Kidney (tissue), 14 donors: ENCODE data around the gene RADX. TPM values are rescaled to one million over a fixed set of nuclear protein-coding genes. Genes with fewer than 3 reads are reported as not detected.

ENCODE experiments used
- DNase-seq, 5 donors: peaks; one replicate each; pipeline ENCODE4 v3.0.0-alpha.2; 2013 to 2020
- FAIRE-seq: peaks from 2 replicates; lab custom pipeline; 2012; peaks lifted over from hg19 to GRCh38; lab: Jason Lieb, UNC
- H3K27ac ChIP-seq, 2 donors: one replicate each; pipeline ENCODE4 v1.7.0; 2013; ENCODE audit warnings: low read depth in 2 of 2, low read length in 2 of 2, inconsistent platforms in 1 of 2
- H3K27me3 ChIP-seq: one replicate; pipeline ENCODE4 v1.7.1; 2013; ENCODE audit warnings: low read length, inconsistent platforms; ENCODE audit not compliant: control insufficient read depth, insufficient read depth
- H3K36me3 ChIP-seq, 3 donors: one replicate each; pipeline versions ENCODE4 v1.7.0 to v1.7.1; 2013; ENCODE audit warnings: low read length in 3 of 3, control low read depth in 1 of 3, inconsistent platforms in 1 of 3; ENCODE audit not compliant: insufficient read depth in 3 of 3, control insufficient read depth in 2 of 3
- H3K4me1 ChIP-seq, 3 donors: one replicate each; pipeline versions ENCODE4 v1.7.0 to v1.7.1; 2013; ENCODE audit warnings: low read length in 3 of 3, inconsistent platforms in 1 of 3, low read depth in 1 of 3; ENCODE audit not compliant: control insufficient read depth in 2 of 3, insufficient read depth in 2 of 3
- H3K4me3 ChIP-seq, 3 donors: one replicate each; pipeline versions ENCODE4 v1.7.0 to v1.8.1; 2013; ENCODE audit warnings: low read length in 3 of 3, control low read depth in 1 of 3, inconsistent platforms in 1 of 3
- H3K9ac ChIP-seq, 3 donors: one replicate each; pipeline versions ENCODE4 v1.7.0 to v1.7.1; 2013; ENCODE audit warnings: low read length in 3 of 3, control low read depth in 1 of 3, inconsistent platforms in 1 of 3
- H3K9me3 ChIP-seq, 3 donors: one replicate each; pipeline versions ENCODE4 v1.7.0 to v1.7.1; 2013; ENCODE audit warnings: low read length in 3 of 3, control low read depth in 1 of 3, inconsistent platforms in 1 of 3; ENCODE audit not compliant: control insufficient read depth in 2 of 3, insufficient read depth in 1 of 3
- CTCF ChIP-seq: IDR thresholded peaks from 3 replicates; pipeline ENCODE4 v1.5.1; 2012; ENCODE audit warnings: mild to moderate bottlenecking, moderate library complexity, borderline replicate concordance; ENCODE audit not compliant: insufficient read depth; ENCODE audit errors: extremely low read depth
- intact Hi-C: fragments of 100-400 bp; cut with DNase I; formaldehyde crosslinking; loops from one replicate; pipeline ENCODE4 v1.11.1; 2022
- polyA plus RNA-seq: library from polyadenylated mRNA; stranded (reverse); fragments of 350-450 nt; fragmentation: Illumina TruSeq; extraction: RNeasy Lipid Tissue Mini Kit (QIAGEN cat#74804); gene quantifications from one replicate; pipeline ENCODE4 v1.2.3, GENCODE V29; 2014; ENCODE audit warnings: low read depth, low replicate concordance; ENCODE audit not compliant: insufficient read depth
- total RNA-seq: library from RNA; stranded (reverse); fragmentation: NEBNext Ultra II Directional; extraction: Animal tissue kit (Norgen Biotek cat#: 25700); gene quantifications from one replicate; pipeline ENCODE4 v1.2.1, GENCODE V29; 2021
- donor health status: control.
- donor health status: control.
- donor health status: control.
- donor health status: control.
- donor health status: control.
- donor health status: DM: yes; HTN: yes; CAD: no.
- donor health status: Normal renal cell carcinoma (clear cell type).

The RADX gene
- total and polyA plus RNA-seq, 2 donors from 2014 or later = 3.2 to 4.7 TPM

- no peaks in the 10 kb centered on the region for H3K4me1 ChIP-seq
- no peak for TF ChIP-seq CTCF
- intact Hi-C loops = no loop called here
- H3K27ac ChIP-seq = no peak overlapping the region
- no peak overlapping the region for H3K4me3 ChIP-seq
- no peak for FAIRE-seq
- no peak for DNase-seq
- no peaks in the 10 kb centered on the region for H3K36me3 ChIP-seq
- no peaks in the 10 kb centered on the region for H3K27me3 ChIP-seq
- H3K9ac ChIP-seq = no peak overlapping the region
- H3K9me3 ChIP-seq = no peaks in the 10 kb centered on the region
These were observed 96.1 kb downstream of the RADX start for GRCh38 chrX:106707771-106708454.

GRCh38 chrX:106710771-106711170, 99.0 kb downstream of the RADX start:
- TF ChIP-seq CTCF = no peak
- intact Hi-C loops = no loop called here
- H3K27me3 ChIP-seq = no peaks in the 10 kb centered on the region
- H3K36me3 ChIP-seq = no peaks in the 10 kb centered on the region
- no peaks in the 10 kb centered on the region for H3K4me1 ChIP-seq
- H3K27ac ChIP-seq = no peak overlapping the region
- H3K9me3 ChIP-seq = no peaks in the 10 kb centered on the region
- FAIRE-seq = no peak
- H3K9ac ChIP-seq = no peak overlapping the region
- no peak overlapping the region for H3K4me3 ChIP-seq
- DNase-seq = no peak

DNA sequence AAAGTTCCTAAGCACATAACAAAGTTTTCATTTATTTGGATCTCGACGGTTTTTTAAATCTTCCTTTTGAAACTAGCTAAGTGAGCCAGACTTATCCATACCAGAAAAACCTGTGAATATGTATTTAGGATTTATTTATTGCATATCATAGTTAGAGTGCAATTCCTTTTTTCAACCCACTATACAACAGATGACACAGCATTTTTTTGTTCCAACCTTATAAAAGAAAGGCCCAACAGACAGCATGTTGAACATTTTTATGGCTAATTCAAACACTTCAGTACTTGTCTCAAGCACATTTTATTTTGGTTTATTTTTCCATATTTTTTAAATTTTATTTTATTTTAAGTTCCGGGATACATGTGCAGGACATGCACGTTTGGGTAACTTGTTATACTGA, 99.6 kb downstream of the RADX start:
- Histone ChIP-seq H3K9ac (no peak overlapping the region), H3K4me3 (no peak overlapping the region), H3K9me3 (no peaks in the 10 kb centered on the region), H3K36me3 (no peaks in the 10 kb centered on the region), H3K4me1 (no peaks in the 10 kb centered on the region), H3K27ac (no peak overlapping the region), H3K27me3 (no peaks in the 10 kb centered on the region)
- no peak for TF ChIP-seq CTCF
- DNase-seq = no peak
- FAIRE-seq = no peak
- intact Hi-C loops = no loop called here

- Histone ChIP-seq H3K9me3 (no peaks in the 10 kb centered on the region), H3K27me3 (no peaks in the 10 kb centered on the region), H3K36me3 (no peaks in the 10 kb centered on the region), H3K4me3 (no peak overlapping the region), H3K27ac (no peak overlapping the region), H3K4me1 (no peaks in the 10 kb centered on the region), H3K9ac (no peak overlapping the region)
- no peak for FAIRE-seq
- TF ChIP-seq CTCF = no peak
- DNase-seq = no peak
- intact Hi-C loops = no loop called here
These were observed 104.2 kb downstream of the RADX start for GRCh38 chrX:106716004-106716403.
